OCI-LY3 (cell line): ENCODE data around the gene SBNO2.

Experiments used
- CTCF ChIP-seq: fragments of 200-600, 300-600 bp; sonication (generic); IDR thresholded peaks from 2 replicates; pipeline ENCODE4 v1.5.1; 2014; ENCODE audit warnings: antibody characterized with exemption, low read length, low read depth
- EZH2phosphoT487 ChIP-seq: fragments of 200-600 bp; shearing (Covaris generic); IDR thresholded peaks from 2 replicates; pipeline ENCODE4 v1.6.1; 2018; ENCODE audit warnings: antibody characterized with exemption, mixed run types, low read depth

DNA sequence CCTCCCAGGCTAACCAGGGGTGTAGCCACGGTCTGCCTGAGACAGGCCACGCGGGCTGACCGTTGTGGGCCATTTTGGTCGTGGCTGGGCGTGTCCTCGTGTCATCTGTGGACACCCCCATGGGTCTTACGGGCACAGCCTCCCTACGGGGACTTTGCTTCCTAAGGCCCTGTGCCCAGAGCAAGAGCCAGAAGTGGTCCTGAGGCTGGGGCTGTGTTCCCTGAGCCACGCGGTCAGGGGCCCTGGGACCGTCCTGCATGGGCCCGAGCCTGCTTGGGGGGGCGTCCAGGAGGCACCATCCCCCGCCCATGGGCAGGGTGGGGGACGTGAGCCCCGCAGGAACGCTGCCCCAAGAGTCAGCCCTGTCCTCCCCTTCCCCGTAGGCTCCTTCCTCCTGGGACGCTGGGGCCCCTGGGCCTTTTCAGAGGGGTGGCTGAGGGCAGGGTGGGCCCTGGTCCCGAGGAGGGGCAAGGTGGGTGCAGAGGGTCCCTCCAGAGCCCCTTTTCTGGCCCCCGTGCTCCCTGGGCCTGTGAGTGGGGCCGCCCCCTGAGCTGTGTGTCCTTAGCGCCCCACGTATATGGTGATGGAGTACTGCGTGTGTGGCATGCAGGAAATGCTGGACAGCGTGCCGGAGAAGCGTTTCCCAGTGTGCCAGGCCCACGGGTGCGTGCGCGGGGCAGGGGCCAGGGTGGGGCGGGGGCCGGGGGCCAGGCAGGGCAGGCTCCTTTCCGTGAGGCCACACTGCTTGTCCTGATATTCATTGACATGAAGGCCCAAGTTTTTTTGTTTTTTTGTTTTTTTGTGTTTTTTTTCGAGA, 44.9 kb upstream of the SBNO2 start:
- no peak for TF ChIP-seq CTCF
- no peak for TF ChIP-seq EZH2phosphoT487
